GM19023 (cell line): Measurements from ENCODE around the gene PLA2G7.
"Not testable (repeated sequence)": the region's sequence is repeated elsewhere in the genome, so short reads cannot be mapped to it uniquely, and the experiment has no call there.

ENCODE experiments used
- ATAC-seq: cut with Tn5 transposase; IDR thresholded peaks from one replicate; pipeline ENCODE4 v1.9.1; 2021; ENCODE audit warnings: mild to moderate bottlenecking, moderate library complexity; ENCODE audit not compliant: unreplicated experiment

The PLA2G7 gene

GRCh38 chr6:46734867-46735719 is at the start of gene PLA2G7:
TSS of gene PLA2G7 (minus strand) at chr6:46735375. CDS start at chr6:46722891, 12,484 bp downstream.
- ATAC-seq: no peak

GRCh38 chr6:46784535-46784934 is 49.4 kb upstream of the PLA2G7 start:
- no peak for ATAC-seq

GRCh38 chr6:46781478-46782378 is 46.6 kb upstream of the PLA2G7 start:
- ATAC-seq: no peak

GRCh38 chr6:46777476-46778346 is 42.5 kb upstream of the PLA2G7 start:
- ATAC-seq: no peak

GRCh38 chr6:46776070-46776712 is 41.0 kb upstream of the PLA2G7 start:
- ATAC-seq: no peak

- not testable (repeated sequence) for ATAC-seq
Observed at GRCh38 chr6:46774736-46775135, 39.6 kb upstream of the PLA2G7 start.

- ATAC-seq: no peak
Observed at GRCh38 chr6:46773201-46773855, 38.2 kb upstream of the PLA2G7 start.

GRCh38 chr6:46772762-46773161 is 37.6 kb upstream of the PLA2G7 start:
- ATAC-seq: no peak

GRCh38 chr6:46772016-46772415 is 36.8 kb upstream of the PLA2G7 start:
- ATAC-seq: no peak

- ATAC-seq: no peak
Observed at GRCh38 chr6:46764961-46765360, 29.8 kb upstream of the PLA2G7 start.

- not testable (repeated sequence) for ATAC-seq
Observed at GRCh38 chr6:46764280-46764679, 29.1 kb upstream of the PLA2G7 start.

GRCh38 chr6:46763466-46763865 is 28.3 kb upstream of the PLA2G7 start:
- ATAC-seq: no peak

GRCh38 chr6:46760925-46761324 is 25.8 kb upstream of the PLA2G7 start:
- ATAC-seq: no peak

- no peak for ATAC-seq
Observed at GRCh38 chr6:46758960-46759753, 24.0 kb upstream of the PLA2G7 start.

- no peak for ATAC-seq
Observed at GRCh38 chr6:46757214-46757596, 22.0 kb upstream of the PLA2G7 start.

GRCh38 chr6:46756469-46757213 is 21.5 kb upstream of the PLA2G7 start:
- ATAC-seq: no peak

GRCh38 chr6:46755865-46756264 is 20.7 kb upstream of the PLA2G7 start:
- no peak for ATAC-seq

- ATAC-seq: no peak
Observed at GRCh38 chr6:46751658-46752057, 16.5 kb upstream of the PLA2G7 start.
